Cerebellar nuclear complex (tissue), 1 donor: ENCODE data around the gene DIP2B.
"Not testable (repeated sequence)": the region's sequence is repeated elsewhere in the genome, so short reads cannot be mapped to it uniquely, and the experiment has no call there.

Experiments used
- DNase-seq, 2 experiments: peaks; one replicate each; lab custom pipeline; 2025; lab: John Stamatoyannopoulos, UW

Gene DIP2B

DNA sequence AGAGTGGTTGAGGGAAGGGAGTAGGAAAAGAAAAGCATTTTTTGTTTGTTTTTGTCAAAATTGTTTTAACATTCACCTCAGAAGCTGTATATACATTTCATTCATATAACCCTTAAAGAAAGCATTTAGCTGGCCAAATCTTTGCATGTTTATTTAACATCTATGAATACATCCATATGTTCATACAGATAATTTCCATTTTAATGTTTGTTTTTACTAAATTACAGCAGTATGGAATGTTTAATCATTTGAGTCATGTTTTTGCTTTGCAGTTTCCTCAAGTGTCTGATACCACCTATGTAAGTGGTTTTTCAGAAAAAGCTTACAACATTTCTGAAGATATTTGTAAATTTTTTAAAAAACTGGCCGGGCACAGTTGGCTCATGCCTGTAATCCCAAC, 174.8 kb downstream of the DIP2B start:
- no peak for DNase-seq

DNA sequence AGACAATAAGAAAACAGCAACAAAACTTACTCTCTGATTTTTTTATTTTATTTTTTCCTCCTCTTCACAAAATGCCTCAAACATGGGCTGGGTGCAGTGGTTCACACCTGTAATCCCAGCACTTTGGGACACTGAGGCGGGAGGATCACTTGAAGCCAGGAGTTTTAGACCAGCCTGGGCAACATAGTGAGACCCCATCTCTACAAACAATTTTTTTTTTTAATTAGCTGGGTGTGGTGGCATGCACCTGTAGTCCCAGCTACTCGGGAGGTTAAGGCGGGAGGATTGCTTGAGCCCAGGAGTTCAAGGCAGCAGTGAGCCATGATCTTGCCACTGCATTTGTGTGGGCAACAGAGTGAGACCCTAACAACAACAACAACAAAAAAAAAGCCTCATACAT, 176.3 kb downstream of the DIP2B start:
- DNase-seq: not testable (repeated sequence)

DNA sequence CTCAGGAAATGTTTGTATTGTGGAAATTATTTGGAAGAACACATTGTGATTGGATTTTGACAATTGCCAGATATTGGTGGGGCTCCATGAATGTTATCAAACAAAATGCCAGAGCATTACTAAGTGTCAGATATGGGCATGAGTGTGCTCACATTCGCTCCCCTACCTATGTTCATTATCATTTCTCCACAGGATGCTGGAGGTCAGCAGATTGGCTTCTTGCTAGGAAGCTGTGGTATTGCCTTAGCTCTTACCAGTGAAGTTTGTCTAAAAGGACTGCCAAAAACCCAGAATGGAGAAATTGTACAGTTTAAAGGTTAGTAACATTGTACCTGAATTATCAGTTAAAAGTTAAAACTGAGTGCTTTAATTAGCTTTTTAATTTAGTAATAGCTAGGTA, 180.9 kb downstream of the DIP2B start:
- no peak for DNase-seq

DNA sequence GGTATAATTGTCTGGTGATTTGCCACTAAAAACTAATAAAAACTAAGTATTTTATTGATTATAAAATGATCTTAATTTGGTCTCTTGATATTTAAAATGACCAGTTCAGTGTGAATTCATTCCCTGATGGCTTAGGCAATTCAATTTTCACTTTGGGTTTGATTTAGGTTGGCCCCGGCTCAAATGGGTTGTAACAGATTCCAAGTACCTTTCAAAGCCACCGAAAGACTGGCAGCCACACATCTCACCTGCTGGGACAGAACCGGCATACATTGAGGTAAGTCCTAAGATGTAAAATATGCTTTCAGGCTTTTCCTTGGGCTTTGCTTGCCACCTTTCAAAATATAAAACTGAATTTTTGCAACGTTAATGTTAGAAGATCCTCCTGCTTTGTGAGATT, 181.6 kb downstream of the DIP2B start:
- DNase-seq: peak; percentile 41 to 83

DNA sequence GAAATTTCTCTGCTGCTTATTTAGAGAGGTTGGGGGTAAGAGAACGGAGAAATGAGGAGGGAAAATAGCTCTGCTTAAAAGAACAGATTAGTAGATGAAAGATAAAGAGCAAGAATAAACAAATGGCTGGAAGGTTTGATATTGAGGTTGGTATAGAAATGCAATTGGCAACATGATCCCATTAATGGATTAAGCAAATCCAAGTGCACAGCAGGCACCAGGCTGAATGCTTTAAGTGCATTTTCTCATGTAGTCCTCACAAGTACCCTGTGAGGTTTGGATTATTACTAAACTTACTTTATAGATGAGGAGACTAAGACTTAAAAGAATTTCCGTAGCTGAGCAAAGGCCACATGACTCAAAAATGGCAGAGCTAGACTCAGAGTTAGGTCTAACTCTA, 182.2 kb downstream of the DIP2B start:
- no peak for DNase-seq

DNA sequence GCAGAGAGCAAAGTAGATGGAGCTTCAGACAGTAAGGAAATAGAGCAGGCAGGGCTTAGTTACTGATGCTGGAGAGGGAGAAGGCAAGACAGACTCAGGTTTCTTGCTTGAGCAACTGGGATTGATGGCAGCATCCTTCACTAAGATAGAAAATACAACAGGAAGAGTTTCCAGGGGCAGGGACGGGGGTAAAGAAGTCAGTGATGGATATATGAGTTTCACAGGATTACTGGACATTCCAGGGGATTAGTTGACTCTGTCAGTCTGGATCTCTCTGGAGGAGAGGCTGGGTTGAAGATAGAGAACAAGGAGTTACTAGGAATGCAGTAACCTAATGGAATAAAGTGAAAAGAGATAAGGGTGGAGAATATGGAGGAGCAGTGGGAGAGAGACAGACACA, 184.7 kb downstream of the DIP2B start:
- no peak for DNase-seq

DNA sequence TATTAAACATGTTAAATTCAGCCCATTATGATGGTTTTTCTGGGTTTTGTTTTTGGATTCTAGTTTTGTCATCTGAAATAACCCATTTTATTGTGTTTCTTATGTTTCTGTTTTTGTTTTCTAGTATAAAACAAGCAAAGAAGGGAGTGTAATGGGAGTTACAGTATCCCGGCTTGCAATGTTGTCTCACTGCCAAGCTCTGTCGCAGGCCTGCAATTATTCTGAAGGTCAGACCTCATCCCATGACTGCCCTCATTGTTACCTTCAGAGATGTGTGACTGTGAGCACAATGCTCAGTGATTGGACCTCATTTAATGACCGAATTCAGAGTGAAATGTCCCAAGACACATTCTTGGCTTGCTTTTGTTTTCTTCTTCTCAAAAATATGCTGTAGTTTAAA, 186.1 kb downstream of the DIP2B start:
- peak in 1 of 2 experiments; percentile 24 for DNase-seq

DNA sequence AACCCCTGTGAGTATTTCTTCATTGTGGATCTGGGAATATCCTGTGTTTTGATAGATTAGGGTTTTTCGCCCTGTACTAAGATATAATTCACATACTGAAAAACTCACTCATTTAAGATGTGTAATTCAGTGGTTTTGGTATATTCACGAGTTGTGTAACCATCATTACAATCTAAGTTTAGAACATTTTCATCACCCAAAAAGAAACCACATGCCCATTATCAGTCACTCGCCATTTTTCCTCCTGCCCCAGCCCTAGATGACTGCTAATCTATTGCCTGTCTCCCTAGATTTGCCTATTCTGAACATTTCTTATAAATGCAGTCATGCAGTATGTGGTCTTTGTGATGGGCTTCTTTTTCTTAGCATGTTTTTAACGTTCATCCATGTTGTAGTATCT, 191.2 kb downstream of the DIP2B start:
- DNase-seq: no peak

DNA sequence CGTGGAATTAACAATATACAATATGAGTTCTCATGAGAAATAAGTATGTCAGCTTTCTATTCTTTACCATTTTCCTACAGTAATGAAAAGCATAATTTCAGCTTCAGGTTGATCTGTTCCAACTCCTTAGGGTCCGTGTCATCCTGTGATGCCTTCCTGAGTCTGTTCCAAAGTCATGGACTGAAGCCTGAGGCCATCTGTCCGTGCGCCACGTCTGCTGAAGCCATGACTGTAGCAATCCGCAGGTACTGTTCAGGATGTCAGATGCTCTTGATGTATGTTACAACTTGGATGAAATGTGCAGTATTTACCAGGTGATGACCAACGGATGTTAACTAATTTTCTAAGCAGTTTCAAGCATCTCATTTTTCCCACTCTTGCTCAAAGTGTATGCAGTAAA, 192.1 kb downstream of the DIP2B start:
- peak in 1 of 2 experiments; percentile 34 for DNase-seq

DNA sequence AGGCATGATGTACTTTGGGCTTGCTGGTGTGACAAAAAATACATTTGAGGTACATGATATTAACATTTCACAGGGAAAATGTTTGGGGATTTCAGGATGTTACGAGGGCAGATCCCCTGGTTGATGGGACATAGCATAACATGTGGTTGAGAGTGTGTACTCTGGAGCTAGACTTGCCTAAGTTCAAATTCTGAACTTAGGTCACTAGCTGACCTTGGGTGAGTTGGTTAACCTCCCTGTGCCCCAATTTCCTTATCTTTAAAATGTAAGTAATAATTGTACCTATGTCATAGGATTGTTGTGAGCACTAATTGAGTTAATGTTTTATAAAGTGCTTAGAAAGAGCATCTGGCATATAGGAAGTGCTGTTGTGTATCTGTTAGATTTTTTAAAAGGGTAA, 194.4 kb downstream of the DIP2B start:
- no peak for DNase-seq

DNA sequence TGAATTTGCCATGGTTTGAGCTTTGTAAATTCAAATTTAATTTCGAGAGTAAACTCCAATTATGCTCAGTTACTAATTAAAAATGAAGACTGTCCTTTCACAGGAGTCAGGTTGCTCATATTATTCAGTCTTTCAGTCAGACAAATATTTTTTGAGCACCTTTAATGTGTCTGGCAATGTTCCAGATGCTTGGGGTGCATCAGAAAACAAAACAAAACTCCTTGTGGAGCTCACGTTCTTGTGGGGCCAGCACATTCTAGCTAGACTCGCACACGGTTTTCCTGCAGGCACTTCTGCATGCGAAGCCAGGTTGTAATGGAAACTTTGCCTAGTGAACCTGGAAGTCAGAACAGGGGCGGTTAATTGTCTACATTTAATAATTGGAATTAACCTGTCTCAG, 195.2 kb downstream of the DIP2B start:
- DNase-seq: no peak

DNA sequence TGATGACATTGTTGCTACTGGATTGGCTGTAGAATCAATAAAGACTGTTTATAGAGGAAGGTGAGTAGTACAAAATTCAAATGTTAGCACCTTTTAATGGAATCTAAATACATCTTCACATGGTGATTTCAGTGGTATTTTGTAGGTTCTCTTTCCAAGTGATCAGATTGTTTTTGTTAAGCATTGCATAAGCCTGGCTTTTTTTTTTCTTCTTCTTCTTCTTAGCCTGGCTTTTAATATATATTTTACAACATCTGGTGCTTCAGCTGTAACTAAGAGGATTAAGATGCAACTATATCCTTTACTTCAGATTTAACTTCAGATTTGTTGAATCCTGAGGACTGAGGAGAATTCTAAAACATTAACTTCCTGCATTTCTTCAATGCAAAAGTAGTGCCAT, 201.8 kb downstream of the DIP2B start:
- DNase-seq: no peak

DNA sequence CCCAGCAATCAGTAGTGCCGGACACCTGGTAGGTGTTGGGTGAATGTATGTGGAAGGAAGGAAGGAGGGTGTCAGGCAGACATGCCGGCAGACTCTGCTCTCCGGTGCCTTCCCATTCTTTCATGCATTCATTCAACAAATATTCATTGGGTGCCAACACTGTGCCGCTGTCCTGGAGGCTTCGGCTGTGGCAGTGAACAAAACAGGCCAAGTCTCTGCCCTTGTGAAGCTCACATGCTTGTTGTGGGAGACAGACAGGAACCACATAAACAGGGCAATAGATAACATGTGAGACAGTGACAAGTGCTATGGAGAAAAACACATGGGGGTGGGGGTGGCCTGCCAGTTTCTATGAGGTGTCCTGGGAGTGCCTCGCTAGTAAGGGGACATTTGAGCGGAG, 202.6 kb downstream of the DIP2B start:
- no peak for DNase-seq

DNA sequence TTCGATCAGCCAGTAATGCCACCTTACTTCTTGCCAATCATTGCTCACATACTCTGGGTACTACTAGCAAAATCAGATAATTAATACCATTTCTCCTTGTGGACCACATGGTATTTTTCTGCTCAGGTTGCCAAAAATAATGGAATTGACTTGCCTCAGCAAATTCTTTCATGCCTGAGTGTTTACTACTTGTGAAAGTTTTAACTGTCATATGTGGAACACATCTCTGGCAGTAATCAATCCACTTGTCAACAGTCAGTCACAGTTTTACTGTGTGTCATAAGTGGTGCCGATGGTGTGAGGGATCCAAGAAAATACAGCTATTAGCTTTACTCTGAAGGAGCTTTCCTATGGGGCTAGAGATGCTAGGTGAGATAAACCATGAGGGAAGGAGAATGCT, 203.8 kb downstream of the DIP2B start:
- no peak for DNase-seq

DNA sequence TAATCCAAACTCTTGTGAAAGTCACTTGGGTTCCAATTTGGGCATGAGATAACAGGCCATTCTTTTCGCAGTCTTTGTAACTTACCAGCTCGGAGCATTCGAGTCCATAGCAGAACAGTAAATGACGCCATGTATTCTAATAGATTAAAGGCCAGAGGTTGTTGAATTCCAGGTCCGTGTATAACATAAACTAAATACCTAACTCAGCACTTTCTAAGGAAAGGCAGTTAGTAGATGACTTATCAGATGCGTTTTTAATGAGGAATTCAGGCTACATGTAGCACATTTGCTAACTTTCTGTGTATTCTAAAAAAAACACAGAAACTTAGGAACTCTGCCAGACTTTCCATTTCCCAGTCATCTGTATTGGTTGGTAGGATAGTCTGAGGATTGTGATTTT, 206.3 kb downstream of the DIP2B start:
- no peak for DNase-seq

DNA sequence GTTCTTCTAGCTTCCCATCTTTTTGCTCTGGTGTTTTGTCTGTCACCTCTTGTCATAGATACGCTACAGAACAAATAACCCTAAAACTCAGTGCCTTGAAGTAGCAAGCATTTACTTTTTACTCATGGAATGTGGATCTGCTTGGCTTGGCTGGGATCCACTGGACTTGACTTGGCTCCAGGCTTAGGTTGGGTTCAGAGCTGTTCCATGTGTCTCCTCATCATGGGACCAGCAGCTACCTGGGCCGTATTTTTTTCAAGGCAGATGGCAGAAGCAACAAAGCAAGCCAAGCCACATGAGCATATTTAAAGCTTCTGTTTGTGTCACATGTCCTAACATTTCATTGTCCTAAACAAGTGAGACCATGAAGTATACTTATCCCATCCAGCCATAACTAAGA, 210.4 kb downstream of the DIP2B start:
- peak; percentile 70 to 88 for DNase-seq

DNA sequence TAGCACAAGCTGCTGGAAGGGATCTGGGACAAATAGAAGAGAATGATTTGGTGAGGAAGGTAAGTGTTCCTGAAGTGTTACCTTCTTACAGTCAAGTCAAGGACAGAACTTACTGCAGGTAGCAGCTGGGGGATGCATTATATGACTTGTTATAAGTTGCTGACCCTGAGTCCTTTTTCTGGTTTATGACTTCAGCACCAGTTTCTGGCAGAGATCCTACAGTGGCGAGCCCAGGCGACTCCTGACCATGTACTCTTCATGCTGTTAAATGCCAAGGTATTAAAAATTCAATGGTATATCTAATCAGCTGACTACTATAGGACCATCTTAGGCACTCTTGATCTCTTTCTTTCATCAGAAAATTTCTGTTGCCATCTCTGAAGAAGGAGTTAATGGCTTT, 214.0 kb downstream of the DIP2B start:
- DNase-seq: no peak

DNA sequence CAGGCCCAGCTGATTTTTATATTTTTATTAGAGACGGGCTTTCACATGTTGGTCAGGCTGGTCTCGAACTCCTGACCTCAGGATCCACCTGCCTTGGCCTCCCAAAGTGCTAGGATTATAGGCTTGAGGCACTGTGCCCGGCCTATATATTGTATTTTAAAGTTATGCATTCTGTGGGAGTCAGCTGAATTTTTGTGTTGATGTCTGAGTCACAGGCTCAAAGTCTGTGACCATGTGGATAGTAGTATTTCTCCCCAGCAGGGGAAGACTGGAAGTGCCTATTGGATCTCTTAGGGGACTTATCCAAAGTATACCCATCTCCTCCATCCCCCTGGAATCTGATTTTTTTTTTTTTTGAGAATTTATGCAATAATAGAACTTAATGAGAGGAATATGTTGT, 215.3 kb downstream of the DIP2B start:
- no peak for DNase-seq

DNA sequence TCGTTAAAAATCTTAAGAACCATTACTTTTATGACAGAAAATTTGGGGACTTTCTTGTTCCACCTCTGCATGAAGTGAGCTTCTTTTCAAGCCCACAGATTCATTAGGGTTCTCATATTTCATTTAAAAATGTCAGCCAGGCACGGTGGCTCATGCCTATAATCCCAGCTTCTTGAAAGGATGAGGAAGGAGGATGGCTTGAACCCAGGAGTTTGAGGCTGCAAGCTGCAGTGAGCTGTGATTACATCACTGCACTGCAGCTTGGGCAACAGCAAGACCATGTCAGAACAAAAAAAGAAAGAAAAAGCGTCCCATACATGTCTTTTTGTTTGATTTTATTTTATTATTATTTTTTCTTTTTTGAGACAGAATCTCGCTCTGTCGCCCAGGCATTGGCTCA, 215.7 kb downstream of the DIP2B start:
- no peak for DNase-seq

DNA sequence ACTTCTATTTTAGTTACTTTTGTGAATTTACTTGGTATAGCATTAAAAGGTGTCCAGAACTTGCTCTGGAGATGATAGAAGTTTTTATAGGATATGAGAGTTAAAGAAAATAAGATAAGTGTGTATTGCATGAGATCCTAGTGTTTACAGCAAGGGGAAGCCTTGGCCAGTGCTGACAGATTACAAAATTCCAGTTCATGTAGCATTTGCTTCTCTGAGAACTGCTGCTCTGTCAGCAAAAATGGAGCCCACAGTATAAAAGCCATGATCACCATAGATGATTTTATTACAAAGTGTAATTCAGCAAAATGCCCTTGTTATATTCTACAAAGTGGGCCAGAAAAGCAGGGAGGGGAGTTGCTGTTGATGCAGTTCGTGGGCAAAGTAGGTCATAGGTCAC, 219.1 kb downstream of the DIP2B start:
- no peak for DNase-seq

DNA sequence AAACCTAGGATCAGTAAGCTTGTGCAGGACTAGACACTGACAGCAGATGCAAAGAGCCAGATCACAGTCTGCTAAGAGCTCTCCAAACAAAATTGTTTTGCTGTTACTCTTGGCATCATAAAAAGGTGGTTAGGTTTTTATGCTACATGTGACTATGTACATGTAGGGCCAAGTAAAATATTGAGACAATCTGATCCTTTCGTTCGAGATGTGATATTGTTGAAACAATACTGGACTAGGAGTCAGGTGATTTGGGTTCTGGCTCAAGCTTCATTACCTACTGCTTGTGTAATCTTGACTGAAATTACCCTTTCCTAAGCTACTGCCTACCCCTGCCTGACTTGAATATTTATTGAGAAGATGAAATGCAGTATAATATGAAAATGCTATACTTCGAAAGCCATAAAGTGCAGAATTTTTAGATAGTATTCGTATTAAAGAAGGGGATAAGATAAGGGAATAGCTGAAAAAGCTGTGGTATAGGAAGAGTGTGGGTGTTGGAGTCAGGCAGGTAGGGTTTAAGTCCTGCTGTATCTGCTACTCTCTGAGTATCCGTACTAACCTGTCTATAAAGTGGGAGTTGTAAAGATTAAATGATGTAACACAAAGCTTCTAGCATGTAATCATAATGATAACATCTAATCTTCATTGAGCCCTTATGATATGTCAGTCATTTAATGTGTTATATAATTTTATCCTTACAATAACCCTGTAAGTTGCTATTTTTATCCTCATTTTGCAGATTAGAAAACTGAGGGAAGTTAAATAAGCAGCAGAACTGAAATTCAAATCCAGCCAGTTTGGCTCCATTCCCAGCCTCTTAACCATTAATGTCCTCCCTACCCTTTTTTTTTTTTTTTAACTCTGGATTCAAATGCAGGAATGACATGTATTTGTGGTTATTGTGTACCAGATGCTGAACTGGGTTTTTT, 220.5 kb downstream of the DIP2B start:
- DNase-seq: no peak

DNA sequence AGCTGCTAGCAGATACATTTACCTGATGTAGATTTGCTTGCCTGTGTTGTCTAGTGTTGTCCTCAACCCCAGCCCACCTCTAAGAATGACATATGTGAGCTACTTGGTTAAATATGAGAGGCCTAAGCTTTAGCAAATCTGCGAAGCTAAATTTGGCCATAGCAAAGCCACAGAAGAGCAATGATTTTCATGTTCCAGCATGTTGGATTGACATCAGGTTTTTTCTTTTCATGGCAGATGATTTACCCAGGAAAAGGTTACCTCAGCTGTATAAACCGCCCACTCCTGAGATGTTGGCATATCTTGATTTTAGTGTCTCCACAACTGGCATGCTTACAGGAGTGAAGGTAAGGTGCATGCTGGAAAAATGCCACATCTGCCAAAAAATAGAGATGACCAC, 222.7 kb downstream of the DIP2B start:
- no peak for DNase-seq

DNA sequence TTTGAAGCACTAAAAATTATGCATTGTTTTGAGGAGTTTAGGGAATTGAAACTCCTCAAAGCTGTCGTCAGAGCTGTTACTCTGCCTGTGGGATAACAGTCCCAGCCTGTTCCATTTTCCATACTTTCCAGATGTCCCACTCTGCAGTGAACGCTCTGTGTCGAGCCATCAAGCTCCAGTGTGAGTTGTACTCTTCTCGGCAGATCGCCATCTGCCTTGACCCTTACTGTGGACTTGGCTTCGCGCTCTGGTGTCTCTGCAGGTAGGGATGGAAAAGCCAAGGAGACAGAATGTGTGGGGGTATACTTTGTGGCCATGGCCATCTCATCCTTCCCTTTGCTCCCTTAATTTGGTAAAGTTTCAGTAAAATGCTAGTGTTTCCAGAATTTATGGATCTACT, 223.6 kb downstream of the DIP2B start:
- peak; percentile 70 to 74 for DNase-seq

DNA sequence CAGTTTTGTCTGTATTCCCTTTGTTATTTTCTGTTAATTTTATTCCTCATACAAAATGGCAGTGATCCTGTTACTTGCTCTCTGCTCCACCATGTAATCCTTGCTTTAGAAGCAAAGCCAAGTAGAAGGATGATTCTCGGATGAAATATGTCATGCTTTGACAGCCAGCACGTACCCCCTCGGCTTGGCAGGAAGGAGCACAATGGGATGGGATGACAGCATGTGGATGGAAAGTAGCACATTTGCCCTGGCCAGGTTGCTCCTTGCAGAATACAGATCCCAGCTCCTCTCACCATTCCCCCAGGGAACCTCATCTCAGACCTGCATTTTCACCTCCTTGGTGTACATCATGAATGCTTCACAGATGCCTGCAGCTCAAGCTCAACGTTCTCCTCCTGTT, 224.1 kb downstream of the DIP2B start:
- DNase-seq: peak; percentile 81 to 84
